Stimulated activated effector memory CD8-positive, alpha-beta T cell treated with anti-CD3 and anti-CD28 coated beads, Interleukin-12 subunit alpha, Interleukin-12 subunit beta, amount 100 ng/mL, for 72 hours (primary cell): ENCODE results near the gene ARSD.

Experiments used
- ATAC-seq: fragments of 150-1000 bp; cut with Tn5 transposase; 2 replicates; pipeline ENCODE4 v1.10.0; 2021
- DNase-seq, 2 donors: peaks; one replicate each; pipeline ENCODE4 v3.0.0; 2021 to 2022; ENCODE audit warnings: low spot score in 2 of 2
- H3K27ac Mint-ChIP-seq: one replicate; pipeline ENCODE4 v1.8.0; 2022; ENCODE audit warnings: mild to moderate bottlenecking, mixed read lengths
- H3K36me3 Mint-ChIP-seq: one replicate; pipeline ENCODE4 v1.8.0; 2022; ENCODE audit warnings: mild to moderate bottlenecking, mixed read lengths
- H3K4me1 Mint-ChIP-seq: one replicate; pipeline ENCODE4 v1.8.0; 2022; ENCODE audit warnings: mixed read lengths
- H3K4me3 Mint-ChIP-seq: one replicate; pipeline ENCODE4 v1.8.0; 2022; ENCODE audit warnings: mild to moderate bottlenecking, mixed read lengths
- H3K9me3 Mint-ChIP-seq: one replicate; pipeline ENCODE4 v1.8.0; 2022; ENCODE audit warnings: mixed read lengths

The ARSD gene

DNA sequence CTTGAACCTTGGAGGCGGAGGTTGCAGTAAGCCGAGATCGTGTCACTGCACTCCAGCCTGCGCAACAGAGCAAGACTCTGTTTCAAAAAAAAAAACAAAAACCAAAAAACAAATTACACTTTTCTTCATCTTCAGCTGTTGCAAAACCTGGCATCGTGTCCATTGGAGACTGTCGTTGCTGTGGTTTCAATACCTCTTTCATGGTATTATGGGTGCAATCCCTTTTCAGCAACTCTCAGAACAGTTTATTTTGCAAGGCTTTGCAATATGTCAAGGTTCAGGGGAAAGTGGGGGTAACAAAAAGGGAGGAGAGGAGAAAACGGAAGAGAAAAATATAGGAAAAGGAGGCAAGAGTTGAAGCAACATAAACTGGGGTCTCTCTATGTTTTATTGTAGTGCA is 40.8 kb downstream of the ARSD start:
- Mint-ChIP-seq H3K9me3 (no peaks in the 10 kb centered on the region), H3K4me1 (peaks cover 7% of the 10 kb centered on the region), H3K4me3 (peak overlapping the region; percentile 64), H3K27ac (no peak overlapping the region), H3K36me3 (no peaks in the 10 kb centered on the region)
- no peak for DNase-seq
- no peak for ATAC-seq

DNA sequence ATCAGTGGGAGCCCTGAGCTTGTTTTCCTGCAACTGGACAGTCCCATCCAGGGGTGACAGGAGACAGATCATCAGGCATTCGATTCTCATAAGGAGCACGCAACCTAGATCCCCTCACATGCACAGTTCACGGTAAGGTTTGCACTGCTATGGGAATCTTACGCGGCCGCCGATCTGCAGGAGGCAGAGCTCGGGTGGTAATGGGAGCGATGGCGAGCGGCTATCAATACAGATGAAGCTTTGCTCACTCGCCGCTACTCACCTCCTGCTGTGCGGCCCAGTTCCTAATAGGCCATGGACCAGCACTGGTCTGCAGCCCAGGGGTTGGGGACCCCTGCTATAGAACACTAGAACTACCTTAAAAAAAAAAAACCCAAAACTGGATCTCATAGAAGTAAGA is 45.4 kb downstream of the ARSD start:
- DNase-seq (no peak), ATAC-seq (no peak)
- H3K4me3 Mint-ChIP-seq: no peak overlapping the region
- H3K4me1 Mint-ChIP-seq: peaks cover 2% of the 10 kb centered on the region
- no peaks in the 10 kb centered on the region for H3K36me3 Mint-ChIP-seq
- no peak overlapping the region for H3K27ac Mint-ChIP-seq
- H3K9me3 Mint-ChIP-seq: no peaks in the 10 kb centered on the region

DNA sequence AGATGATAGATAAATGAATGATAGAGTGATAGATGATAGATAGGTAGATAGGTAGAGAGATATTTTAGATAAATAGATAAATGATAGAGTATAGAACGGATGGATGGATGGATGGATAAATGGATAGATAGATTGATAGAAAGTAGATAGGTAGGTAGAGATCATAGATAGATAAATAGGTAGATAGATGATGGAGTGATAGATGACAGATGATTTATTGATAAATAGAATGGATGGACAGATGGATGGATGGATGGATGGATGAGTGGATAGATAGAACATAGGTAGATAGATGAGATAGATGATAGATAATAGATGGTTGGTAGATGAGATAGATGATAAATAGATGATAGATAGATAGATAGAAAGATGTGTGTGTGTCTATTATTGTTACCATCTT is 49.5 kb downstream of the ARSD start:
- no peak overlapping the region for H3K27ac Mint-ChIP-seq
- H3K4me1 Mint-ChIP-seq: no peaks in the 10 kb centered on the region
- H3K4me3 Mint-ChIP-seq: no peak overlapping the region
- H3K9me3 Mint-ChIP-seq: no peaks in the 10 kb centered on the region
- ATAC-seq (no peak), DNase-seq (no peak)
- H3K36me3 Mint-ChIP-seq: no peaks in the 10 kb centered on the region

DNA sequence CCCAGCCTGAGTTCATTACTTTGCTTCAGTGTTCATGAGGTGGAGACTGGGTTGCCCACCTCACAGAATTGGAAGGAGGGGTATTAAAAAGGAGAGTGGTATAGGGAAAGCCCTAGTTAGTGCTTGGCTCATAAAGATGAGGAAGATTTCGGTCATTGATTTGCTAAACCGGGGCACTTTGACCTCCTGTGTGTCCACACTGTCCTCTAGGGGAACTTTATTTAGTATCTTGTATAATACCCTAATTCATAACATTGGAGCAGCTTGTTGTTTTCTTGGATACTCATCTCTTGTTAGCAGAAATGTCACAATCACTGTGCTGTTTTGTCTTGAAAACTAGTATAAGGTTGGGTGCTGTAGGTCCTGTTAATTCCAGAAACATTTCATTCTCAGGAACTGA is 50.6 kb downstream of the ARSD start:
- Mint-ChIP-seq H3K36me3 (no peaks in the 10 kb centered on the region), H3K4me1 (no peaks in the 10 kb centered on the region), H3K4me3 (no peak overlapping the region), H3K9me3 (no peaks in the 10 kb centered on the region), H3K27ac (no peak overlapping the region)
- DNase-seq: no peak
- ATAC-seq: no peak

DNA sequence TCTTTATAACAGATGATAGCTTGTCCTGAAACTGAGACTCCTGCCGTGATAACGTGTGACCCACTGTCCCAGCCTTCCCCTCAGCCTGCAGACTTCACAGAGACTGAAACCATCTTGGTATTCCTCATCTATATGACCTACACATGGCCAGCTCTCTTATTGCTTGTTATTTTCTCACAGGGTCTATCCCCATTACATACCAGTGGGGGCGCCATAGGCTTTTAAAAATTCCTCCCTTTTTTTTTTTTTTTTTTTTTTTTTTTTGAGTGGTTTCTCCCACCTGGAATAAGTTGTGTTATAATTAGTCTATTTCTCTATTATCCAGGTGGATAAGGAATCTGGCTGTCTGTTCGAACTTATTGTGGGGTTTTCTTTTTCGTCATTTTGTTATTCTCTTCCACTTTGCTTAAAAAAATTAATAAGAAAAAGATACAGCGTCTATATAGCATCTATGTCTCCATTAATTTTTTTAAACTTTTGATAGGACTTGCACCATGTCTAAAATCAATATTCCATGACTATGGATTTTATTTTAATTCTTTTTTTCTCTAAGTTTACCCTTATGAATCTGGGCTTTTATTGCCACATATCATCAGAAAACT is 53.2 kb downstream of the ARSD start:
- Mint-ChIP-seq H3K4me3 (no peak overlapping the region), H3K27ac (no peak overlapping the region), H3K36me3 (no peaks in the 10 kb centered on the region), H3K4me1 (no peaks in the 10 kb centered on the region), H3K9me3 (no peaks in the 10 kb centered on the region)
- no peak for DNase-seq
- no peak for ATAC-seq

DNA sequence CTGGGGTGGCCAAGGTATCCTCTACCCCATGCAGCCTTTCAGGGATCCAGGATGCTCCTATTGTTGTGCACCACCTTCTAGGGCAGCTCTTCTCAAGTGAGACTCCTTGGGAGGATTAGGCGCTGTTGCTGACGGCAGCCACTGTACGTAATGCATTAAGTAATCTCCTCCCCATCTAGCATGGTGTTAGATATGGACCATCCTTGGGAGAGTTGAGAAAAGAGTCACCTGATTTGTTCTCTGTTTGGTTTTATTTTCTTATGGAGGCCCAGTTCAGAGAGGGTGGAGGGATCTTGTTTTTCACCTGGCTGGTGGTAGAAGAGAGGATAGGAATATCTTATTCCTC is 54.0 kb downstream of the ARSD start:
- H3K36me3 Mint-ChIP-seq: no peaks in the 10 kb centered on the region
- ATAC-seq (no peak), DNase-seq (no peak)
- H3K9me3 Mint-ChIP-seq: peaks cover 2% of the 10 kb centered on the region
- H3K4me1 Mint-ChIP-seq: no peaks in the 10 kb centered on the region
- H3K4me3 Mint-ChIP-seq: no peak overlapping the region
- no peak overlapping the region for H3K27ac Mint-ChIP-seq

DNA sequence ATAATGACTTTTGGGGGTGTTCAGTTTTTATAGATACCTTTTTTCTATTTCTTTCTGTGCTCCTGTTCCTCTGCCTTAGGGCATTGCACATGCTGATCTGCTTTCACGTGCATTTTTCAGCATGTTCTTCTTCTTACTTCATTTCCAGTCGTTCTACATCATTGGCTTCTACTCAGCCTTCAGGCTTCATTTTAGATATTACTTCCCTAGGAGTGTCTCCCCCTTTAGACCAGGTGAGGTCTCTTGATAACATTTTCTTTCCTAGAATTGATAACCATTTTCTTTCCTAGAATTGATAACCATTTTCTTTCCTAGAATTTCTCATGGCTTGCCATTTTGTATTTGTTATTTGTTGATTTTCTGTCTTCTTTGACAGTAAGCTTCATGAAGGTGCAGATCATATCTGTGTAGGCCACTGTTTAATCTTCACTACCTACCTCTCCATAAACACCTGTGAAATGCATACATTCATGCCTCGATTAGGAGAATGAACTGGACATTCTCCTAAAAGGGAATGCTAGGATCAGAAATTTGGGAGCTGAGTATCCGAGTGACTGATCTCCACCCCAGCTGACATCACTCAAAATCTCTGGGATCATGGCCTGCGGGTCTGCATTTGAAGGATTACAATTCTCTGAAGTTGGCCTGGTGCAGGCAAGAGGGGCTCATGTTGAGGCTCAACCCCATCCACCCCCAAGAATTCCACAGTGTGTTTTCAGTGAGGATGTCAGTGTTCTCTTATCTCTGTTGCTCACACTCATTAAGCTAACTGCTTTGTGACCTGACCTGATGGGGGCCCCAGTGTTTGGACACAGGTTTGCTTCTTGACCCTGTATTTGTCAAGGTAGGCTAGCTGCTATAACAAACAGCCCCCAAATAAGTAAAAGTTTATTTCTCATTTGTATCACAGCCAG is 54.7 kb downstream of the ARSD start:
- H3K27ac Mint-ChIP-seq: no peak overlapping the region
- no peak for DNase-seq
- no peaks in the 10 kb centered on the region for H3K4me1 Mint-ChIP-seq
- no peak for ATAC-seq
- peaks cover 2% of the 10 kb centered on the region for H3K9me3 Mint-ChIP-seq
- H3K36me3 Mint-ChIP-seq: no peaks in the 10 kb centered on the region
- H3K4me3 Mint-ChIP-seq: no peak overlapping the region

DNA sequence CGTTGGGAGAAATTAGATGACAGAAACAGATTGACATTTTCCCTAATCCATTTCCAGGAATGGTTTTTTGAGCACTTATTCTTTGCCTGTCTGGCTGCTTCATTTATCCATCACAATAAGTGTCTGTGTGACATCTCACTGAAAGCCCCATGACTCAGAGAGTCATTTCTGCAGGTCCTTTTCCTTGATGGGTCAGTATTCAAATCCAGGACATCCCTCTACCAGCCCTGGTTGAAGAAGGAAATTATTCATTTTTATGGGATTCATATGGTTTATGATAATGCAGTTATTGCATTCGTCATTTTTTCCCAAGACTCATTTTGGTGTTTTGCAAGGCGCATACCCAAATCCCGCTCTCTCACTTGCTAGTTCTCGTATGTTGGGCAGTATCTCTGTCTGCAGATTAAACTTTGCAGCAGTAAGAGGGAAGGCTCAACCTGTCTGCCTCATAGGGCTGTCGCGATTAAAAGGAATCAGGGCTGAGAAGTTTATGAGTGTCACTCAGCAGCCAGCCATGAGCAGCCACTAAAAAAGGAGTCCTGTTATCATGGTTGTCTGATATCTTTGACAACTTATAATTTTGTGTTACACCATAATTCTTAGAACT is 56.4 kb downstream of the ARSD start:
- Mint-ChIP-seq H3K9me3 (peaks cover 2% of the 10 kb centered on the region), H3K36me3 (no peaks in the 10 kb centered on the region), H3K4me1 (no peaks in the 10 kb centered on the region), H3K4me3 (no peak overlapping the region), H3K27ac (no peak overlapping the region)
- no peak for DNase-seq
- ATAC-seq: no peak

DNA sequence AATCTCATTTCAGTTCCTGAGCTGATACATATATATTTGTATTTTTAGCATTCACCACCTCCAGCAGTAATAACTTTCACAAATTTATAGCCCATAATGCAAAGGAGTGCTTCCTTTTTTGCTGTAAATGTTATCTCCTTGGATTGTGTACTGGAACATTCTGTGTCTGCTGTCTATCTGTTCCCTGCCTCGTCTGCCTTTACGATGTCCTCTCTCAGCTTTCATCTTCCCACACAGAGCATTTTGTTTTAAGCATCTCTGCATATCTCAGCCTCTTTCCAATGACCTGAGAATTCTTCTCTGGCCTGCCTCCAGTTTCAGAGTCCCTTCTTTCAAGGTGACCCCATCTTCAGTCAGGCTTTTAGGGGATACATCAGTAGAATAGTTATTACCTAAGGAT is 57.3 kb downstream of the ARSD start:
- DNase-seq (no peak), ATAC-seq (no peak)
- H3K9me3 Mint-ChIP-seq: peaks cover 2% of the 10 kb centered on the region
- H3K27ac Mint-ChIP-seq: no peak overlapping the region
- H3K4me3 Mint-ChIP-seq: no peak overlapping the region
- H3K36me3 Mint-ChIP-seq: no peaks in the 10 kb centered on the region
- no peaks in the 10 kb centered on the region for H3K4me1 Mint-ChIP-seq

DNA sequence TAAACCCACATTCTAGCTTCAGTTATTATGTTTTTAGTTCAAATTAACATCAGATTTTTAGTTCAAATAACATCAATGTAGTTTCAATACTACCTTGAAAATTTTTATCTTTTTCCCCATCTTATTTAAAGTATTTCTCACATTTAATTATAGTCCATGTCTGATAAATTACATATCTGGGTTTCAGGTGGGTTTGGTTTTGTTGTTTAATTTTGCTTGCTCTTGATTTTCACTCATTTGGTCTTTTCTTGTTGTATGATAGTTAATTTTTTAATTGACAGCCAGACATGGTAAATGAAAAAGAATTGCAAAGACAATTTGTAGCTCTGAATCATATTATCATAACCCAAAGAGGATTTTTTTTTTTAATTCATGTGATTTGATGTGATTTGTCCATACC is 58.5 kb downstream of the ARSD start:
- peaks cover 2% of the 10 kb centered on the region for H3K9me3 Mint-ChIP-seq
- H3K27ac Mint-ChIP-seq: no peak overlapping the region
- DNase-seq: no peak
- no peaks in the 10 kb centered on the region for H3K36me3 Mint-ChIP-seq
- no peak for ATAC-seq
- H3K4me1 Mint-ChIP-seq: no peaks in the 10 kb centered on the region
- no peak overlapping the region for H3K4me3 Mint-ChIP-seq

DNA sequence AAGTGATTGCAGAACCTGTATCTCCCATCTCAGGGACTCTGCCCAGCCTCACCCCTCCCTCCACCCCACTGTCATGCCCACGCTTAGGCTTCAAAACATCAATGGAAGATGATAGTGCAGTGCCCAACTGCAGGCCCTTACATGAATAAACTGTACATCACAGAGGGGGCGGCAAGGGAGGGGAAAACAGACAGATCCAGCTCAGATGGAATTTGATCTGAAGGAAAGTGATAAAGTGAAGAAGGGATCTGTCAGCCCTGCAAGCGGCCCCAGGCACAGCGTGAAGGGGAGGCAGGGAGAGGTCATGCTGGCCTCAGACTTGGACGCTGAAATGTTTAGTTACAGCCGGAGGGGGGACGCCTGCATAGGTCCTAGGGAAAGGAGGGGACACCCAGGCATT is 61.9 kb downstream of the ARSD start:
- no peak for ATAC-seq
- peaks cover 2% of the 10 kb centered on the region for H3K9me3 Mint-ChIP-seq
- no peak for DNase-seq
- no peak overlapping the region for H3K4me3 Mint-ChIP-seq
- no peak overlapping the region for H3K27ac Mint-ChIP-seq
- no peaks in the 10 kb centered on the region for H3K36me3 Mint-ChIP-seq
- no peaks in the 10 kb centered on the region for H3K4me1 Mint-ChIP-seq

DNA sequence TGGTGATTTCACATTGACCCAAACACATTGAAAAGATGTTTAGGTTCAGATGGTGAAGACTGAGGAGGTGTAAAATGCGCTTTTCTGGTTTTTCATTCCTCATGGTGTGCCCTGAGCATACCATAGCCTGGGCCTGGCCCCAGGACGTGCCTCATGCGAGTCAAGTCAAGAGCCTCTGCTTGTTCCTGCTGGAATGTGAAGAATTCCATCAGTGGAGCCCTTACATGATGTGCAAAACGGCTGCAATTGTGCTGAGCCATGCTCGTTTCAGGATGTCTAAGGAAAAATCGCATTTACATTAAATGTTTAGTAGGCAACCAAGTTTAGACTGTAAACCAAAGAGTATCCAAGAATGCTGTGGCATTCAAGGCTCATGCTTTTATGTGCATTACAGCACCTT is 65.5 kb downstream of the ARSD start:
- no peaks in the 10 kb centered on the region for H3K36me3 Mint-ChIP-seq
- no peak overlapping the region for H3K4me3 Mint-ChIP-seq
- no peaks in the 10 kb centered on the region for H3K9me3 Mint-ChIP-seq
- H3K4me1 Mint-ChIP-seq: no peaks in the 10 kb centered on the region
- no peak for ATAC-seq
- no peak for DNase-seq
- H3K27ac Mint-ChIP-seq: no peak overlapping the region

DNA sequence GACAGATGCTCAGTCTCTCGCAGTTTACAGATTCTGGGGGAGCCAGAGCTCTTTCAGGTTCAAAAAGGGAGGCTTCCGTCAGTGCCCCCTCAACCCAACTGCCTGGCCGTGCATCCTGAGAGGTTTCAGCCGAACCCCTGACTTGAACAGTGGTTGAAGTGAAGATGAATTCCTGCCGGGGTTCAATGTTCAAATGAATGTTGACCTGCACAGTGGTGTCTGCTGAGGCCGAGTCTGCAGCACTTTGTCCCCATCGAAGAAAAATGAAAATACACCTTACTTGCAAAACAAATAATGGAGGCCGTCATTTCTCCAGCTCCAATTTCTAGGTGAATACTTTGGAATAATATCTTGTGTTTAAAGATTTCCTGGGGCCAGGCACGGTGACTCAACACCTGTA is 66.7 kb downstream of the ARSD start:
- ATAC-seq: no peak
- DNase-seq: no peak
- Mint-ChIP-seq H3K36me3 (no peaks in the 10 kb centered on the region), H3K27ac (no peak overlapping the region), H3K9me3 (no peaks in the 10 kb centered on the region), H3K4me3 (no peak overlapping the region), H3K4me1 (no peaks in the 10 kb centered on the region)

DNA sequence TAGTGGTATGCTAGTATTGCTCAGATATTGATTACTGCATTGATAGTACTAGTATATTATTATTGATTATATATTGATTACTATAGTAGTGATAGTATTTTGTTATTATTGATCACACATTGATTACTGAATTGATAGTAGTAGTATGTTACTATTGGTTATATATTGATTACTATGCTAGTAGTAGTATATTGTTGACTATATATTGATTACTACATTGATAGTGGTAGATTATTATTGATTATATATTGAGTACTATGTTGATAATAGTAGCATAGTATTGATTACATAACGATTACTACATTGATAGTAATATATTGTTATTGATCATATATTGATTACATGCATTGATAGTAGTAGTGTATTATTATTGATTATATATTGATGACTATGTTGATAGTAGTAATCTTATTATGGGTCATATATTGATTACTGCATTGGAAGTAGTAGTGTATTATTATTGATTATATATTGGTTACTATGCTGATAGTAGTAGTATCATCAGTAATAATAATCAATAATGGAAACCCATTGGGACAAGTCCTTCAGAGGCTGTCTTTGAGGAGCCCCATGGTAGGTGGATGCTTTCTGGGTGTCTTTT is 69.8 kb downstream of the ARSD start:
- DNase-seq: no peak
- H3K9me3 Mint-ChIP-seq: no peaks in the 10 kb centered on the region
- no peaks in the 10 kb centered on the region for H3K4me1 Mint-ChIP-seq
- no peak overlapping the region for H3K27ac Mint-ChIP-seq
- no peak overlapping the region for H3K4me3 Mint-ChIP-seq
- H3K36me3 Mint-ChIP-seq: no peaks in the 10 kb centered on the region
- ATAC-seq: no peak

DNA sequence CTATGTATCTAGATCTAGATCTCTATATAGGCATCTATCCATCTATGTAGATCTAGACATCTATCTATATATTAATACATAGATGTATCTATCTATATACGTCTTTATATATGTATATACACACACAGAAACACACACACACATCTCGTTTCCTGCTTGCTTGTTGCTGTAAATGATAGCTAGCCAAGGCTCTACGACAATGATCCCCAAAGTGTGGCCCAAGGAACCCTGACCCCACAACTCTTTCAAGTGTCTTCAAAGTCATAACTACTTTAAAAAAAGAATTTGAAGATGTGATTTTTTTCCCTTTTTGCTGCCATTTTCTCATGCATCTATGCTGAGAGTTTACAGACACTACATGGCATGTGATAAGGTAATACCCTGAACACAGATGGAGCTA is 71.6 kb downstream of the ARSD start:
- Mint-ChIP-seq H3K4me3 (no peak overlapping the region), H3K36me3 (no peaks in the 10 kb centered on the region), H3K27ac (no peak overlapping the region), H3K4me1 (no peaks in the 10 kb centered on the region), H3K9me3 (no peaks in the 10 kb centered on the region)
- no peak for DNase-seq
- ATAC-seq: no peak

DNA sequence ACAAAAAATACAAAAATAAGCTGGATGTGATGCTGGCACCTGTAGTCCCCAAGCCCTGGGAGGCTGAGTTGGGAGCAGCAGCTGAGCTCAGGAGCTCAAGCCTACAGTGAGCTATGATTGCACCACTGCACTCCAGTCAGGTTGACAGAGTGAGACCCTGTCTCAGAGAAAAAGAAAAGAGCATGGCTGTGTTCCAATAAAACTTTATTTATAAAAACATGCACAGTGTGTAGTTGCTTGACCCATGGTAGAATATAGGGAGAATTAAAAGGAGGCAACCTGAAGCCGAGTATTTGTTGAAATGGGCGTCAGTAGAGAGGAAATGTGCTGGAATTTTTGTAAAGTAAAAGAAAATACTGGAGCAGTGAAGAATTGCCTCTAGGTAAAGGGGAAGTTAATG is 73.4 kb downstream of the ARSD start:
- Mint-ChIP-seq H3K4me3 (no peak overlapping the region), H3K9me3 (no peaks in the 10 kb centered on the region), H3K4me1 (no peaks in the 10 kb centered on the region), H3K36me3 (no peaks in the 10 kb centered on the region), H3K27ac (no peak overlapping the region)
- ATAC-seq (no peak), DNase-seq (no peak)
